Ectodermal cell (in vitro differentiated cells): ENCODE measurements around the gene PTCD2.
"Not testable (repeated sequence)": the region's sequence is repeated elsewhere in the genome, so short reads cannot be mapped to it uniquely, and the experiment has no call there.

ENCODE experiments used
- H3K27ac ChIP-seq: 2 replicates; pipeline ENCODE4 v1.7.0; 2013; ENCODE audit warnings: mild to moderate bottlenecking, low read depth, low read length; ENCODE audit not compliant: insufficient read depth, poor library complexity, severe bottlenecking
- H3K27me3 ChIP-seq: 2 replicates; pipeline ENCODE4 v1.7.0; 2013; ENCODE audit warnings: mild to moderate bottlenecking, low read length; ENCODE audit not compliant: insufficient read depth, control insufficient read depth, poor library complexity, severe bottlenecking
- H3K36me3 ChIP-seq: one replicate; pipeline ENCODE4 v1.7.0; 2013; ENCODE audit warnings: low read length; ENCODE audit not compliant: control insufficient read depth, insufficient read depth
- H3K4me1 ChIP-seq: one replicate; pipeline ENCODE4 v1.7.0; 2013; ENCODE audit warnings: low read length; ENCODE audit not compliant: control insufficient read depth, insufficient read depth
- H3K4me3 ChIP-seq: 2 replicates; pipeline ENCODE4 v1.7.0; 2013; ENCODE audit warnings: low read depth, low read length, control low read depth; ENCODE audit not compliant: insufficient read depth
- H3K9me3 ChIP-seq: 2 replicates; pipeline ENCODE4 v1.7.0; 2013; ENCODE audit warnings: mild to moderate bottlenecking, low read length, moderate library complexity; ENCODE audit not compliant: control insufficient read depth
- WGBS, 2 experiments: methylation state at CpG; one replicate each; pipeline ENCODE4 v1.1.7; 2013; ENCODE audit warnings: missing lambda C conversion rate in 2 of 2; 5-methylcytosine and 5-hydroxymethylcytosine counted together

PTCD2 gene

DNA sequence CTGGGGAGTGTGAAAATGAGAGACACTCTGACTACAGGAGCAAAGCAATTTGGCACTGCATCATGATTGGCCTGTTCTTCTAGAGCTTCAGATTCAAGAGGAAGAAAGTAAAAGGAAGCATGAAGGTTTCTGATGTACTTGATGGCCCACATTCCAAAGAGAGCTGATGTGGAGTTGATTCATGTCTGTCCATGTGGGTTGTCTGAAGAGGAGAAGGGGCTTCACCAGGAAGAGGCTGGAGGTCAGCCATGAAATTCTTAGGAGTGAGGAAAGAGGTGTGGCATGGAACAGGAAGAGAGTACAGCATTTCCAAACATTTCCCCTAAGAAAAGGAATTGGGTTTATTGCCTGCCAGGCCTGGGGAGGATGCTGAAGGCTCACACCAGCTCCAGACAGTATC lies 70.7 kb downstream of the PTCD2 start:
- Histone ChIP-seq H3K4me1 (no peaks in the 10 kb centered on the region), H3K27ac (no peak overlapping the region), H3K4me3 (no peak overlapping the region), H3K9me3 (no peaks in the 10 kb centered on the region), H3K27me3 (no peaks in the 10 kb centered on the region), H3K36me3 (no peaks in the 10 kb centered on the region)

DNA sequence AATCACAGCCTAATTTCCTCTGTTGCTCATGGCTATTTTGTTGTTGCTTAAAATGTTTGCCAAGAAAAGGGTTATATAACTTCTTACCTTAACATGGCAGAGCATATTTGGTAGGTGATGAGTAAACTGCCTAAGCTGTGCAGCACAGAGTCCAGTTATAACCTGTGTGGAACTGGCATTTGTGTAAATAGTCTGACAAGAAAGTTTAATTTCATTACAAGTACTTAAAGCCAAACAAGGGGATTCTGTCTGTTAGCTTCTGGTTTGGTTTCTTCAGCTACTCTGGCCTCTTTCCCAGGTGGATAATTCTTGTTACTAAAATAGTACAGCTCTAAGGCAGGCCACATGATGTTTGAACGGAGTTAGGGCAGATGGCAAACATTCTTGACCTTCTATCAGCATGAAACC lies 72.2 kb downstream of the PTCD2 start:
- 91 to 93% methylated on average over 1 of the region's 1 CpG for WGBS, 2 experiments
- Histone ChIP-seq H3K4me3 (no peak overlapping the region), H3K27me3 (no peaks in the 10 kb centered on the region), H3K27ac (no peak overlapping the region), H3K9me3 (no peaks in the 10 kb centered on the region), H3K36me3 (no peaks in the 10 kb centered on the region), H3K4me1 (no peaks in the 10 kb centered on the region)

DNA sequence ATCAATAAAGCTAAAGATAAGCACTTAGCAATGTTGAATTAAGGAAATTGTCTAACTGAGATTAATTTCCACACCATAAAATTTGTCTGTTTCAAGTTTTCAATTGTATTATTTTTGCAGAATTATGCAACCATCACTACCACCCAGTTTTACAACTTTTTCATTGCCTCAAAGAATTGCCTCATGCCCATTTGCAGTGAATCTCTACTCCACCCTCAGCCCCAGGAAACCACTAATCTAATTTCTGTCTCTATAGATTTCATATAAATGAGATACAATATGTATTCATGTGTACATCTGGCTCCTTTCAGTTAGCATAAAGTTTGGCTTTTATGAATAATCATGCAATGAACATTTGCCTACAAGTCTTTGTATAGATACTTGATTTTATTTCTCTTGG lies 72.9 kb downstream of the PTCD2 start:
- H3K4me3 ChIP-seq = no peak overlapping the region
- H3K9me3 ChIP-seq = no peaks in the 10 kb centered on the region
- no peaks in the 10 kb centered on the region for H3K27me3 ChIP-seq
- no peak overlapping the region for H3K27ac ChIP-seq
- H3K36me3 ChIP-seq = no peaks in the 10 kb centered on the region
- no peaks in the 10 kb centered on the region for H3K4me1 ChIP-seq

DNA sequence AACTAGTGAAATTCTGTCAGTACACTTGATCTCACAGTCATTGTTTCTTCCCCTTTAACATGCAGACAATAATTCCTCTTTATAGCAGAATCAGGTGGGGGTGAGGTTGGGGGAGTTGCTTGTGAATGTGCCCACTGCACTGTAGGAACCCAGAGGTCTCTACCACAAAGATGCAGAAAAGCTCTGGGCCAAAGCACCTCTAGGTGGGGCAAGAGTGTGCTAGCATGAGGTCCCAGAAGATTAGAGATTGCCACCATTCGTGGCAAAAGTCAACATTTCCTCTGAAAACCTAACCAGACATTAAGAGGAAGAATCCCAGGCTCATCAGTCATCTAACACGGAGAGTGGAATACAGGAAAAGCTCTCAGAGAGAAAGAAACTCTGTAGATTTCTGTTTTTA lies 74.5 kb downstream of the PTCD2 start:
- no peaks in the 10 kb centered on the region for H3K9me3 ChIP-seq
- no peak overlapping the region for H3K27ac ChIP-seq
- no peaks in the 10 kb centered on the region for H3K4me1 ChIP-seq
- WGBS, 2 experiments = 69 to 77% methylated on average over 2 of the region's 2 CpGs
- H3K36me3 ChIP-seq = no peaks in the 10 kb centered on the region
- no peaks in the 10 kb centered on the region for H3K27me3 ChIP-seq
- no peak overlapping the region for H3K4me3 ChIP-seq

DNA sequence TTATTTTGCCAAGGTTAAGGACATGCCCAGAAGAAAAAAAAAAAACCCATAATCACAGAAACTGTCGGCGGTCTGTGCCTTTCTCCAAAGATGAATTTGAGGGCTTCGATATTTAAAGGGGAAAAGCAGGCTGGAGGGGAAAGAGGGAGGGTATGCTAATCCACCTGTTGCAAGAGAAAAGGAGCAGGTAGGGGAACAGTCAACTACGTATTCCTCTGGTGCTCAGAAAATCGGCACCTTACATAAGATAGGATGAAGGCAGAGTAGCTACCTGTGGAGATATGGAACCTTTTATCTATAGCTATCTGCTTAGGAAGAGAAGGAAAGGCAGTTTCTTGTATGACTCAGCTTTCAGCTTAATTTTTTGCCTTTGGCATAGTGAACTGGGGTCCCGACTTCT lies 77.7 kb downstream of the PTCD2 start:
- no peak overlapping the region for H3K4me3 ChIP-seq

DNA sequence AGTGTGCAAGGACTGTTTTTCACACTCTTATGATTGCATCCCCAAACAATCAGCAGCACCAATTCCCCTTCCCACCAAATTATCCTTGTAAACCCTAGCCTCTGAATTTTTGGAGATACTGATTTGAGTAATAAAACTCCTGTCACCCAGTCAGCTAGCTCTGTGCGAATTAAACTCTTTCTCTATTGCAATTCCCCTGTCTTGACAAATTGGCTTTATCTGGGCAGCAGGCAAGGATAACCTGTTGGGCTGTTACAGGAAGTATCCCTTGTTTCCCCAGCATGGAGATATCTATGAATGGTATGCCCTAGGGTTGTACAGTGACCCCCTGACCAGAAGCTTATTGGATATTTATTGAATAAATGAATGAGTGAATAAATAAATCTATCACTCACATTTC lies 80.8 kb downstream of the PTCD2 start:
- H3K36me3 ChIP-seq = no peaks in the 10 kb centered on the region
- H3K27ac ChIP-seq = no peak overlapping the region
- no peaks in the 10 kb centered on the region for H3K27me3 ChIP-seq
- H3K9me3 ChIP-seq = no peaks in the 10 kb centered on the region
- WGBS, 2 experiments = 78 to 93% methylated on average over 1 of the region's 1 CpG
- no peaks in the 10 kb centered on the region for H3K4me1 ChIP-seq
- H3K4me3 ChIP-seq = no peak overlapping the region

More for the DNA sequence above, 77.7 kb downstream of the PTCD2 start:
- Histone ChIP-seq H3K4me1 (no peaks in the 10 kb centered on the region), H3K27me3 (no peaks in the 10 kb centered on the region), H3K9me3 (no peaks in the 10 kb centered on the region), H3K36me3 (no peaks in the 10 kb centered on the region), H3K27ac (no peak overlapping the region)
- 72 to 82% methylated on average over 5 to 6 of the region's 6 CpGs for WGBS, 2 experiments

DNA sequence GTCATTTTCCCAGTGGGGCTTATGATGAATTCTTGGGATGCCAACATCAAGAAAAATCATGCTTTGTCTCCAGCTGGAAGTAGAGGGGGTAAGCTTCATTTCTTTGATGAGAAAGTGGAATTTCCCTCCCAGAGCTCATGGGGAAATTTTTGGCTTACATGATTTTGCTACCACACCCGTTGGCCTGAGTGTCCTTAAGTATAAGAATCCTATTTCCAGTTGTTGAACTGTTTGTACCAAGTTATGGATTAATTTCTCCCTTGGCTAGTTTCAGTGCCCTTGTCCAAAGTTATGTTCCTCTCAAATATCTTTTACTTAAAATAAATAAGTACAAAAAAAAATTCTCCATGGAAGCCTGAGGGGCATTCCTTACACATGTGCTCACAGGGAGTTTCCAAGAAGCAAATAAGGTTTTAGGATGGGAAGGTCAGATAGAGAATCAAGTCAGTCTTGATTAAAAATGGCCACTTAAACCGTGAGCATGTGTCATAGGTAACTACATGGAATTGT lies 82.3 kb downstream of the PTCD2 start:
- Histone ChIP-seq H3K4me3 (no peak overlapping the region), H3K36me3 (no peaks in the 10 kb centered on the region), H3K4me1 (peaks cover under 1% of the 10 kb centered on the region), H3K27ac (no peak overlapping the region), H3K9me3 (no peaks in the 10 kb centered on the region), H3K27me3 (no peaks in the 10 kb centered on the region)
- WGBS, 2 experiments = 86 to 96% methylated on average over 2 of the region's 2 CpGs

DNA sequence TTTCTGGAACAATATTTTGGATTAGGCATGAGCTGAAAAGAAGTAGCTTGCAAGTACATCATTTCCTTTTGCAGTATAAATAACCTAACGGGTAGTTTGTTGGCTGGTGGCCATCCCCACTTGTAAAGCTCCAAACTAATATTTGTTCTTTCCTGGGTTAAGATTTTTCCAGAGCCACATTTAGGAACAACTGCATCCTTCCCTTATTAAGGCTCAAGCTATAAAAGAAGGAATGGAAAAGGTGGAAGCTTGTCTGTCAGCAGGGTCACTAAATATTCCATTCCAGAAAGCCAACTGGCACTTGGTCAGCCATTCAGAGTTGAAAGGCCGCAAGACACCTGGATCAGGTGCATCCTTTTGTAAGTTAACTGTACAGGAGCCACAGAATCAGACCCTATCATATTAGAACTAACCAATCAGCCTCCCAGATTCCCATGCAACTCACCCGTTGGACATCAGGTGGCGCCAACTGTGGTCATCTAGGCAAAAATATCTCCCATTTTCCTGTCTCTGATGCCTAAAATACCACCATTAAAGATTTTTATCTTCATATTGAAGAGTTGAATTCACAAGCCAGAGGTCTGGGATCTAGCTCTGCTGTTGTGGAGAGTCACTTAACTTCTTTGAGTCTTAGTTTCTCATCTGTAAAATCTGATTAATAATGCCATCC lies 82.9 kb downstream of the PTCD2 start:
- no peak overlapping the region for H3K4me3 ChIP-seq
- H3K9me3 ChIP-seq = no peaks in the 10 kb centered on the region
- peaks cover 7% of the 10 kb centered on the region for H3K4me1 ChIP-seq
- WGBS, 2 experiments = 67 to 73% methylated on average over 4 of the region's 4 CpGs
- H3K27ac ChIP-seq = no peak overlapping the region
- no peaks in the 10 kb centered on the region for H3K36me3 ChIP-seq
- H3K27me3 ChIP-seq = no peaks in the 10 kb centered on the region

DNA sequence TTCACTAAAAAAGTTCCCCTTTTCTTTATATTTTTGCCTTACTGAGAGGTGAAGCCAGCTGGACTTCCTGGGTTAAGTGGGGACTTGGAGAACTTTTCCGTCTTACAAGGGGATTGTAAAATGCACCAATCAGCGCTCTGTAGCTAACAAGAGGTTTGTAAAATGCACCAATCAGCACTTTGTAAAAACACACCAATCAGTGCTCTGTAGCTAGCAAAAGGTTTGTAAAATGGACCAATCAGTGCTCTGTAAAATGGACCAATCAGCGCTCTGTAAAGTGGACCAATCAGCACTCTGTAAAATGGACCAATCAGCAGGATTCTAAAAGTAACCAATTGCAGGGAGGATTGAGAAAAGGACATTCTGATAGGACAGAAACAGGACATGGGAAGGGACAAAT lies 84.6 kb downstream of the PTCD2 start:
- H3K27ac ChIP-seq, H3K36me3 ChIP-seq: not testable (repeated sequence)
- 91 to 95% methylated on average over 3 of the region's 3 CpGs for WGBS, 2 experiments

DNA sequence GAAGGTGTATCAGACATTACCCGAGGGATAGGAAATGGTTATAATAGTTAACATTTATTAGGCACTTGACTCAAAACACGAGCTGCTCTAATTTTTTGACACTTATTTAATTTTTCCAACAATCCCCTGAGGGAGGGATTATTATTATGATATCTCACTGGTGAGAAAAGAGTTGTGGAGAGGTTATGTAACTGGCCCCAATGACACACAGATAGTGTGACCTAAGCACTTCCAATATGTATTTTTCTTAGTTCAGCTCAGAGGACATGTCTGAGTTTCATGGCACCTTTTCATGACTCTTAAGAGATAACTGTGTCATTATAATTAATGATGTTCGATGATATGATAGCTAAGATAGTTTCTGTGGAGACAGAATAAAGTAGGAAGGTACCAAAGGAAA lies 86.9 kb downstream of the PTCD2 start:
- no peak overlapping the region for H3K27ac ChIP-seq
- no peaks in the 10 kb centered on the region for H3K9me3 ChIP-seq
- H3K27me3 ChIP-seq = no peaks in the 10 kb centered on the region
- WGBS, 2 experiments = 89 to 100% methylated on average over 2 to 3 of the region's 3 CpGs
- H3K36me3 ChIP-seq = no peaks in the 10 kb centered on the region
- H3K4me3 ChIP-seq = no peak overlapping the region
- H3K4me1 ChIP-seq = peaks cover 20% of the 10 kb centered on the region

More for the DNA sequence above, 84.6 kb downstream of the PTCD2 start:
- peaks cover 20% of the 10 kb centered on the region for H3K4me1 ChIP-seq
- H3K9me3 ChIP-seq, H3K4me3 ChIP-seq, H3K27me3 ChIP-seq: not testable (repeated sequence)

DNA sequence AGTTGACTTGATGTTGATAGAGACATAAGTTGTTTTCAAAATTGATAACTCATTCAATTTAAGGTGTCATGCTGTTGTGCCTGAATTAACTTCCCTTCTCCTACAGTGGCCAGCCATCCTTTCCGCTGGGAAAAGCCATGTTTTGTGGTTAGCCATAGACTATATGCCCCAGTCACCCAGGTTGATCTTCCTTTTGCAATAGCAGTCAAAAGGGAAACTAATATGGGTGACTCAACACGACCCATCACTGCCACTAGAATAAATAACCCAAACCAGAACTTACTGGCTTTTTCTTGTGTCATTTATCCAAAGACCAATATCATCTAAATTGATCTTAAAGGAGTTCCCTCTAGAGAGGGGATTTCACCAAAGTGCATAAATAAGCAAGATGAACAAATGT lies 87.4 kb downstream of the PTCD2 start:
- Histone ChIP-seq H3K27ac (peak overlapping the region; percentile 91), H3K36me3 (no peaks in the 10 kb centered on the region), H3K9me3 (no peaks in the 10 kb centered on the region), H3K4me3 (no peak overlapping the region), H3K27me3 (no peaks in the 10 kb centered on the region), H3K4me1 (peaks cover 20% of the 10 kb centered on the region)
- WGBS, 2 experiments = 84 to 88% methylated on average over 2 of the region's 2 CpGs
